ENCODE results near the gene CDKAL1.

GRCh38 chr6:21147995-21148394 lies 613.7 kb downstream of the CDKAL1 start:
- TF ChIP-seq EP300 (IDR thresholded peaks at IDR 0.05; ENCODE audit: borderline replicate concordance in 1 of 2, control insufficient read depth in 1 of 2, low read depth in 2 of 2, low read length in 2 of 2) (no peak), NRF1 (conservative IDR thresholded peaks at IDR 0.05; ENCODE audit: low read depth, low read length) (no peak), STAT1 (conservative IDR thresholded peaks at IDR 0.05) (no peak), SMC3 (IDR thresholded peaks at IDR 0.05; ENCODE audit: borderline replicate concordance, low read length) (no peak), CTCF (IDR thresholded peaks at IDR 0.05 in 2 of 3, conservative IDR thresholded peaks at IDR 0.05 in 1 of 3; ENCODE audit: control insufficient read depth in 2 of 3, extremely low read depth in 1 of 3, insufficient read depth in 1 of 3, low read depth in 3 of 3, low read length in 3 of 3) (no peak)
